Neural progenitor cell (in vitro differentiated cells): ENCODE measurements around the gene SEMA7A. TPM values are rescaled to one million over a fixed set of nuclear protein-coding genes. Genes with fewer than 3 reads are reported as not detected.

Experiments
- DNase-seq: peaks from one replicate; pipeline ENCODE4 v3.0.0-alpha.2; 2016; ENCODE audit warnings: low spot score
- H2AFZ ChIP-seq: fragments of 200-600 bp; sonication (generic); replicated peaks from 2 replicates; pipeline ENCODE4 v1.6.1; 2016; ENCODE audit warnings: antibody characterized with exemption
- H3F3A ChIP-seq: fragments of 200-600 bp; sonication (generic); 2 replicates; pipeline ENCODE4 v1.6.1; 2016; ENCODE audit warnings: antibody characterized with exemption, low read depth
- H3K27ac ChIP-seq: fragments of 200-600 bp; sonication (generic); 2 replicates; pipeline ENCODE4 v1.5.1; 2016; ENCODE audit warnings: mild to moderate bottlenecking
- H3K27me3 ChIP-seq: fragments of 200-600 bp; sonication (generic); 2 replicates; pipeline ENCODE4 v1.6.1; 2016; ENCODE audit warnings: mild to moderate bottlenecking, moderate library complexity
- H3K36me3 ChIP-seq: fragments of 200-600 bp; sonication (generic); 2 replicates; pipeline ENCODE4 v1.5.1; 2016
- H3K4me1 ChIP-seq: fragments of 200-600 bp; sonication (generic); 2 replicates; pipeline ENCODE4 v1.6.1; 2016; ENCODE audit warnings: mixed run types
- H3K4me2 ChIP-seq: fragments of 200-600 bp; sonication (generic); 2 replicates; pipeline ENCODE4 v1.6.1; 2016
- H3K4me3 ChIP-seq: fragments of 200-600 bp; sonication (generic); 2 replicates; pipeline ENCODE4 v1.5.1; 2016
- H3K79me2 ChIP-seq: fragments of 200-600 bp; sonication (generic); 2 replicates; pipeline ENCODE4 v1.6.1; 2016; ENCODE audit warnings: low read depth
- H3K9ac ChIP-seq: fragments of 200-600 bp; sonication (generic); 2 replicates; pipeline ENCODE4 v1.6.1; 2016
- H3K9me3 ChIP-seq: fragments of 200-600 bp; sonication (generic); 2 replicates; pipeline ENCODE4 v1.5.1; 2016; ENCODE audit warnings: low read depth
- H4K20me1 ChIP-seq: fragments of 200-600 bp; sonication (generic); 2 replicates; pipeline ENCODE4 v1.6.1; 2016; ENCODE audit warnings: low read depth
- H3K27ac Mint-ChIP-seq: 3 replicates; pipeline ENCODE4 v1.8.0; 2021; ENCODE audit warnings: mixed read lengths
- H3K27me3 Mint-ChIP-seq: 2 replicates; pipeline ENCODE4 v1.8.0; 2022; ENCODE audit warnings: low read depth, mild to moderate bottlenecking, inconsistent platforms, moderate library complexity, mixed read lengths; ENCODE audit not compliant: insufficient read depth
- H3K36me3 Mint-ChIP-seq: 3 replicates; pipeline ENCODE4 v1.8.0; 2021; ENCODE audit warnings: mixed read lengths
- H3K4me1 Mint-ChIP-seq: 3 replicates; pipeline ENCODE4 v1.8.0; 2021; ENCODE audit warnings: mixed read lengths
- H3K4me3 Mint-ChIP-seq: 3 replicates; pipeline ENCODE4 v1.8.0; 2021; ENCODE audit warnings: mild to moderate bottlenecking, moderate library complexity, mixed read lengths
- H3K9me3 Mint-ChIP-seq: 3 replicates; pipeline ENCODE4 v1.8.0; 2020; ENCODE audit warnings: mixed read lengths
- EZH2 ChIP-seq: fragments of 200-600 bp; sonication (generic); IDR thresholded peaks from 2 replicates; pipeline ENCODE4 v1.6.1; 2017; ENCODE audit warnings: antibody characterized with exemption, mild to moderate bottlenecking, moderate library complexity
- EZH2phosphoT487 ChIP-seq: fragments of 200-600 bp; sonication (generic); IDR thresholded peaks from 2 replicates; pipeline ENCODE4 v1.6.1; 2017; ENCODE audit warnings: antibody characterized with exemption
- total RNA-seq: library from RNA; depleted of rRNA; stranded (reverse); fragments of >200 nt; gene quantifications from 2 replicates; pipeline ENCODE4 v1.2.3, GENCODE V29; 2015; ENCODE audit warnings: low replicate concordance
- TF ChIP-seq, protein P1 (sequence below): fragments of 200-600 bp; sonication (generic); IDR thresholded peaks from 2 replicates; pipeline ENCODE4 v1.5.1; 2017; ENCODE audit warnings: antibody characterized with exemption, mild to moderate bottlenecking

Gene SEMA7A
- total RNA-seq, 1 donor from 2014 or later: 3.5 TPM

DNA sequence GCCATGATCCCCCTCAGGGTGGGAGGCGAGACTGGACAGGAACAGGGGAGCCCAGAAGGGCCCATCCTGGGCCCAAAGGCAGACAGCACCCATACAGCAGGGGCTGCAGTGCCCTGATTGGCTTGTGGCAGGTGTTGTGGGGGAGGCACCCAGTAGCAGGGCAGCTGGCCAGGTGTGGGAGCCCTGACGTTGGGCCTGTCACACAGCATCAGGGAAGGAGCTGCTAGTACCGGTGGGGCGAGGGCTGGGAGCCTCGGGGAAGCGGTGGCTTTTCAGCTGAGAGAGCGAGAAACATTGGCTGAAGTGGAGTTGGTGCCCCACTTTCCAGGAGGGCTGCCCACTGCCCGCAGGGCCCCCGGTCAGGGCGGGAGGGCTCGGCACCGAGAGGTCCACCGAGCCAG lies 46.6 kb downstream of the SEMA7A start:
- no peaks in the 10 kb centered on the region for H3K79me2 ChIP-seq
- peaks cover 6% of the 10 kb centered on the region for H3K27me3 Mint-ChIP-seq

DNA sequence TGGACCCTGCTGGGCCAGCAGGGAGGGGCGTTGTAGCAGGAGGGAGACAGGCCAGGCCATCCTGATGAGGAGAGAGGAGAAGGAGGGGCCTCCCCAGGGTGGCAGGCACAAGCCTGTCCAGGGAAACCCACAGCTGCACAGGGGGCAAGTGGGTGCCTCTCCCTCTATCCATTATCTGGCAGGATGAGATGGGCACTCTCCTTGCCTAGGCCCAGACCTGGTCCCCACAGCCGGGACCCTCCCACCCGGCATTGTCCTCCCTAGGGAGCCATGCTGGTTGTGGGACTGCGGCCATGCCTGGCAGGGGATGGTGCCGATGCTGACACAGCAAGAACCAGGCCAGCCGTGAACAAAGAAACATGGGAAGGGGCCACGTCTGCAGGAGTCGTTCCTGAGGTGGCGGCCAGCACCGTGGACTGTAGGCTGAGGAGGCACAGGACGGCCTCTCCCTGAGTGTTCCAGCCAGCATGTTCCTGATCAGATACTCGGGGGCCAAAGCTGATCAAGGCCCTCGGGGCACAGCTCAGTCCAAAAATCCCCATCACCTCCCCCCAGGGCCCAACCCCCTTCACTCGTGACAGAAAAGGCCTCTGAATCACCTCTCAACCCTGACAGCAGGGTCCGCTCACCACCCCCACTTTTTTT lies 47.1 kb downstream of the SEMA7A start:
- Mint-ChIP-seq H3K4me3 (no peak overlapping the region), H3K4me1 (peaks cover 14% of the 10 kb centered on the region), H3K9me3 (no peaks in the 10 kb centered on the region), H3K36me3 (no peaks in the 10 kb centered on the region), H3K27me3 (peaks cover 6% of the 10 kb centered on the region), H3K27ac (peak overlapping the region; percentile 57)
- Histone ChIP-seq H3F3A (no peaks in the 10 kb centered on the region), H3K4me2 (no peak overlapping the region), H3K79me2 (no peaks in the 10 kb centered on the region), H3K36me3 (no peaks in the 10 kb centered on the region), H3K4me1 (peaks cover 19% of the 10 kb centered on the region), H4K20me1 (no peaks in the 10 kb centered on the region), H3K9ac (no peak overlapping the region), H3K27me3 (no peaks in the 10 kb centered on the region), H3K27ac (no peak overlapping the region), H3K4me3 (no peak overlapping the region), H2AFZ (peak overlapping the region; percentile 57), H3K9me3 (no peaks in the 10 kb centered on the region)
- no peak for TF ChIP-seq EZH2phosphoT487
- TF ChIP-seq, protein P1, sequence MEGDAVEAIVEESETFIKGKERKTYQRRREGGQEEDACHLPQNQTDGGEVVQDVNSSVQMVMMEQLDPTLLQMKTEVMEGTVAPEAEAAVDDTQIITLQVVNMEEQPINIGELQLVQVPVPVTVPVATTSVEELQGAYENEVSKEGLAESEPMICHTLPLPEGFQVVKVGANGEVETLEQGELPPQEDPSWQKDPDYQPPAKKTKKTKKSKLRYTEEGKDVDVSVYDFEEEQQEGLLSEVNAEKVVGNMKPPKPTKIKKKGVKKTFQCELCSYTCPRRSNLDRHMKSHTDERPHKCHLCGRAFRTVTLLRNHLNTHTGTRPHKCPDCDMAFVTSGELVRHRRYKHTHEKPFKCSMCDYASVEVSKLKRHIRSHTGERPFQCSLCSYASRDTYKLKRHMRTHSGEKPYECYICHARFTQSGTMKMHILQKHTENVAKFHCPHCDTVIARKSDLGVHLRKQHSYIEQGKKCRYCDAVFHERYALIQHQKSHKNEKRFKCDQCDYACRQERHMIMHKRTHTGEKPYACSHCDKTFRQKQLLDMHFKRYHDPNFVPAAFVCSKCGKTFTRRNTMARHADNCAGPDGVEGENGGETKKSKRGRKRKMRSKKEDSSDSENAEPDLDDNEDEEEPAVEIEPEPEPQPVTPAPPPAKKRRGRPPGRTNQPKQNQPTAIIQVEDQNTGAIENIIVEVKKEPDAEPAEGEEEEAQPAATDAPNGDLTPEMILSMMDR: no peak
- TF ChIP-seq EZH2: no peak
- DNase-seq: no peak

More for the DNA sequence above, 46.6 kb downstream of the SEMA7A start:
- no peaks in the 10 kb centered on the region for H3K36me3 ChIP-seq
- no peaks in the 10 kb centered on the region for H3F3A ChIP-seq
- Mint-ChIP-seq H3K4me3 (no peak overlapping the region), H3K4me1 (peaks cover 14% of the 10 kb centered on the region), H3K9me3 (no peaks in the 10 kb centered on the region), H3K27ac (peak overlapping the region; percentile 46), H3K36me3 (no peaks in the 10 kb centered on the region)
- no peak overlapping the region for H2AFZ ChIP-seq
- no peaks in the 10 kb centered on the region for H3K9me3 ChIP-seq
- DNase-seq: no peak
- no peak overlapping the region for H3K4me3 ChIP-seq
- H4K20me1 ChIP-seq: no peaks in the 10 kb centered on the region
- no peak overlapping the region for H3K4me2 ChIP-seq
- peaks cover 19% of the 10 kb centered on the region for H3K4me1 ChIP-seq
- no peaks in the 10 kb centered on the region for H3K27me3 ChIP-seq
- no peak overlapping the region for H3K27ac ChIP-seq
- H3K9ac ChIP-seq: no peak overlapping the region
- no peak for TF ChIP-seq EZH2
- TF ChIP-seq EZH2phosphoT487: no peak
- TF ChIP-seq, protein P1: no peak

DNA sequence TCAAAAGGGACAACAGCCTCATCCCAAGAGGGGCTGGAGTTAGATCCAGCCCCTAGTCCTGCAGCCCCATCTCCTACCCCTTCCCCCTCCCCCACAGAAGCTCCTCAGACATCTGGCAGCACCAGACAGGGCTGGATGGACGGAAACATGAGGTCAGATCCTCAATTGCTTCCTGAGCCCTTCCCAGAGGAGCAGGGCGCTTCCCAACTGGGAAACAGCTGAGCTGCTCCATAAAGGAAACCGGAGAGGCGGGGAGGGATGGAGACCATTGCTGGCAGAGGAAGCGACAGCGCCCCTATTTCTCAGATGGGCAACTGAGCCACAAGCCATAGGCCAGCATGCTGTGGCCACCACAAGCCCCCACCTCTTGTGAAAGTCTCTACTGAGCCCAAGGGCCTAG lies 48.0 kb downstream of the SEMA7A start:
- H3K4me1 ChIP-seq: peaks cover 19% of the 10 kb centered on the region
- TF ChIP-seq EZH2phosphoT487 (no peak), EZH2 (no peak)
- TF ChIP-seq, protein P1: no peak
- H3K4me2 ChIP-seq: peak overlapping the region; percentile 13
- H3K36me3 ChIP-seq: no peaks in the 10 kb centered on the region
- no peak overlapping the region for H3K9ac ChIP-seq
- H3K27ac ChIP-seq: no peak overlapping the region
- no peak for DNase-seq
- H3K9me3 Mint-ChIP-seq: no peaks in the 10 kb centered on the region
- no peaks in the 10 kb centered on the region for H3K79me2 ChIP-seq
- H3K4me1 Mint-ChIP-seq: peaks cover 12% of the 10 kb centered on the region
- H3F3A ChIP-seq: no peaks in the 10 kb centered on the region
- H3K27me3 ChIP-seq: no peaks in the 10 kb centered on the region
- H3K27me3 Mint-ChIP-seq: peaks cover 9% of the 10 kb centered on the region
- H4K20me1 ChIP-seq: no peaks in the 10 kb centered on the region
- no peak overlapping the region for H3K4me3 ChIP-seq
- H2AFZ ChIP-seq: peak overlapping the region; percentile 55
- no peak overlapping the region for H3K27ac Mint-ChIP-seq
- H3K9me3 ChIP-seq: no peaks in the 10 kb centered on the region
- no peak overlapping the region for H3K4me3 Mint-ChIP-seq
- H3K36me3 Mint-ChIP-seq: no peaks in the 10 kb centered on the region
